SK-N-SH (cell line): ENCODE data around the gene UGT1A10. TPM values are rescaled to one million over a fixed set of nuclear protein-coding genes. Genes with fewer than 3 reads are reported as not detected.
A peak's percentile ranks its signal among the peaks of the same experiment; 100 is the strongest.
"Not testable (repeated sequence)": the region's sequence is repeated elsewhere in the genome, so short reads cannot be mapped to it uniquely, and the experiment has no call there.

Source experiments
- CTCF ChIA-PET: fragments of 300-600, 350-600 bp; formaldehyde crosslinking; extraction: SDS; loops from one replicate; lab custom pipeline; 2021; lab: Yijun Ruan, JAX
- POLR2A ChIA-PET: fragments of 350-600 bp; sonication (Branson Sonifier 250); formaldehyde crosslinking; extraction: SDS; loops from one replicate; lab custom pipeline; 2020; ENCODE audit warnings: antibody characterized with exemption, inconsistent platforms; lab: Yijun Ruan, JAX
- DNase-seq: peaks from one replicate; pipeline ENCODE4 v3.0.0; 2012
- H2AFZ ChIP-seq: fragments of 200-600 bp; sonication (generic); 2 replicates; pipeline ENCODE4 v1.8.1; 2016; ENCODE audit warnings: antibody characterized with exemption, mild to moderate bottlenecking, low read depth
- H3F3A ChIP-seq: fragments of 200-600 bp; sonication (generic); replicated peaks from 2 replicates; pipeline ENCODE3; 2016; ENCODE audit warnings: antibody characterized with exemption, mild to moderate bottlenecking; ENCODE audit not compliant: insufficient read depth
- H3K27ac ChIP-seq, 2 experiments: fragments of 200-500 bp in 1 of 2; fragments of 200-600 bp in 1 of 2; sonication (Bioruptor generic) in 1 of 2; sonication (generic), shearing (Covaris generic) in 1 of 2; 2 replicates each; pipeline versions ENCODE4 v1.5.1 to v1.6.1; 2014 to 2016; ENCODE audit warnings: low read depth in 2 of 2, inconsistent platforms in 1 of 2, low read length in 1 of 2, mild to moderate bottlenecking in 1 of 2, mixed read lengths in 1 of 2
- H3K27me3 ChIP-seq: fragments of 200-600 bp; sonication (generic), shearing (Covaris generic); 2 replicates; pipeline ENCODE4 v1.6.1; 2016; ENCODE audit warnings: mixed run types; ENCODE audit not compliant: insufficient read depth
- H3K36me3 ChIP-seq, 2 experiments: fragments of 200-500 bp in 1 of 2; fragments of 200-600 bp in 1 of 2; sonication (Bioruptor generic) in 1 of 2; sonication (generic) in 1 of 2; replicated peaks in 1 of 2; 2 replicates each; pipeline versions ENCODE3 to v1.5.1; 2014 to 2016; ENCODE audit warnings: low read length in 1 of 2, mild to moderate bottlenecking in 1 of 2; ENCODE audit not compliant: insufficient read depth in 2 of 2, control insufficient read depth in 1 of 2
- H3K4me1 ChIP-seq, 2 experiments: fragments of 200-500 bp in 1 of 2; fragments of 200-600 bp in 1 of 2; sonication (Bioruptor generic) in 1 of 2; sonication (generic), shearing (Covaris generic) in 1 of 2; 2 replicates each; pipeline versions ENCODE4 v1.5.1 to v1.6.1; 2014 to 2016; ENCODE audit warnings: low read depth in 1 of 2, low read length in 1 of 2, mixed run types in 1 of 2; ENCODE audit not compliant: insufficient read depth in 2 of 2, control insufficient read depth in 1 of 2
- H3K4me2 ChIP-seq: fragments of 200-600 bp; sonication (generic), shearing (Covaris generic); 2 replicates; pipeline ENCODE4 v1.6.1; 2017; ENCODE audit warnings: mixed run types
- H3K4me3 ChIP-seq, 2 experiments: fragments of 200-500 bp in 1 of 2; fragments of 200-600 bp in 1 of 2; sonication (Bioruptor generic) in 1 of 2; sonication (generic), shearing (Covaris generic) in 1 of 2; 2 replicates each; pipeline versions ENCODE4 v1.5.1 to v1.8.1; 2014 to 2016; ENCODE audit warnings: low read depth in 2 of 2, inconsistent platforms in 1 of 2, low read length in 1 of 2, mild to moderate bottlenecking in 1 of 2, mixed read lengths in 1 of 2, moderate library complexity in 1 of 2
- H3K79me2 ChIP-seq: fragments of 200-600 bp; sonication (generic); 2 replicates; pipeline ENCODE4 v1.8.1; 2017; ENCODE audit warnings: mild to moderate bottlenecking; ENCODE audit not compliant: insufficient read depth
- H3K9ac ChIP-seq: fragments of 200-600 bp; sonication (generic); 2 replicates; pipeline ENCODE4 v1.6.1; 2017; ENCODE audit warnings: mixed run types
- H3K9me2 ChIP-seq: fragments of 200-600 bp; sonication (generic); 2 replicates; pipeline ENCODE4 v1.6.1; 2017; ENCODE audit warnings: mixed run types
- H3K9me3 ChIP-seq: fragments of 200-600 bp; sonication (generic); 2 replicates; pipeline ENCODE4 v1.6.1; 2017; ENCODE audit warnings: mixed run types, mild to moderate bottlenecking, moderate library complexity
- H4K20me1 ChIP-seq: fragments of 200-600 bp; sonication (generic); 2 replicates; pipeline ENCODE4 v1.6.1; 2017; ENCODE audit warnings: mild to moderate bottlenecking, mixed run types; ENCODE audit not compliant: insufficient read depth
- EP300 ChIP-seq, 2 experiments: IDR thresholded peaks; 2 replicates each; pipeline versions ENCODE4 v1.4.0 to v1.6.1; 2012; ENCODE audit warnings: borderline replicate concordance in 1 of 2, low read depth in 1 of 2, low read length in 1 of 2
- EZH2phosphoT487 ChIP-seq: fragments of 200-600 bp; sonication (generic); IDR thresholded peaks from 2 replicates; pipeline ENCODE4 v1.6.1; 2017; ENCODE audit warnings: low read depth, mixed run types, mild to moderate bottlenecking, antibody characterized with exemption, moderate library complexity, borderline replicate concordance
- FOXJ3 ChIP-seq: sonication (generic); formaldehyde crosslinking; IDR thresholded peaks from 2 replicates; pipeline ENCODE4 v1.5.1; 2020; ENCODE audit warnings: mild to moderate bottlenecking, missing genetic modification reagents
- GABPA ChIP-seq: IDR thresholded peaks from 2 replicates; pipeline ENCODE4 v1.4.0; 2012; ENCODE audit warnings: low read depth, mild to moderate bottlenecking
- GATA2 ChIP-seq: sonication (generic); formaldehyde crosslinking; IDR thresholded peaks from 2 replicates; pipeline ENCODE4 v1.5.0; 2020; ENCODE audit warnings: mild to moderate bottlenecking, missing genetic modification reagents
- POLR2AphosphoS5 ChIP-seq: IDR thresholded peaks from 2 replicates; pipeline ENCODE4 v1.6.1; 2012; ENCODE audit warnings: low read depth, low read length
- RAD21 ChIP-seq: IDR thresholded peaks from 2 replicates; pipeline ENCODE4 v1.6.1; 2012; ENCODE audit warnings: mild to moderate bottlenecking, low read length
- RCOR1 ChIP-seq: fragments of 150-350 bp; IDR thresholded peaks from 2 replicates; pipeline ENCODE4 v1.6.1; 2017; ENCODE audit warnings: antibody characterized with exemption, low read length
- TCF12 ChIP-seq: IDR thresholded peaks from 2 replicates; pipeline ENCODE4 v1.4.0; 2012
- USF2 ChIP-seq: fragments of 150-350 bp; IDR thresholded peaks from 2 replicates; pipeline ENCODE4 v1.6.1; 2017; ENCODE audit warnings: antibody characterized with exemption, low read length, low read depth, borderline replicate concordance
- WGBS: methylation state at CpG from one replicate; pipeline ENCODE4 v1.1.6; 2017; ENCODE audit warnings: low lambda C conversion rate; 5-methylcytosine and 5-hydroxymethylcytosine counted together
- polyA plus RNA-seq, 3 experiments: library from polyadenylated mRNA; depleted of rRNA; stranded (reverse); fragments of >200 nt; gene quantifications; 2 replicates each; pipeline ENCODE4 v1.2.3, GENCODE V29; 2012
- TF ChIP-seq, protein P1 (sequence below): IDR thresholded peaks from 2 replicates; pipeline ENCODE4 v1.4.0; 2012; ENCODE audit warnings: low read depth
- TF ChIP-seq, protein P2 (sequence below): IDR thresholded peaks from 2 replicates; pipeline ENCODE4 v1.4.0; 2012; ENCODE audit warnings: low read depth, borderline replicate concordance

The UGT1A10 gene
- polyA plus RNA-seq, 1 of the 3 experiments (the other 2 are of a cell fraction) = not detected

DNA sequence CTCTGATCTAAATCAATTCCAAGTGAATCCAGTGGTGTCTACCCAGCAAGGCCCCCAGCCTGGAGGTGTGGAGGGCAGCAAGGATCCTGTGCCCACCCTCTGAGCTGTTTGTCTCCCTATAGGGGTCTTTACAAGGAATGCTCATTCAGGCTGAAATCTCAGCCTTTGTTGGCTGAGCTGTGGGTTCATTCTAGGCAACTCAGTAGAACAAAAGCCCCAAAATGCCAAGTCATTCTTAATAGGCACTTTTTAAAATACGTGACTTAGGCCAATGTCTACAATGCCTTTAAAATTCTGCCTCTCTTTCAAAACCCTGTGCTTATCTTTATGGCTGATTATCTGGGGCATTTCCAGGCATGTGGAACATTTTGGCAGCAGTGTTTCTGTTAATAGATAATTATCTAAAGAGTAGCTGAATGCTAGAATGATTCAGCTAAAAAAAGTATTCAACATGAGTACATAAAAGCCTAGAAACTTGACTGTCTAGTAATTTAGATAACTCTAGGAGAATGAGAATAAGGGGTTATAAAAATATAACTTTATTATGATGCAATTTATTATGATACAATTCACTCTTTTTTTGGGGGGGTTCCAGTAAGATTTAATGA, 63.9 kb downstream of the UGT1A10 start:
- no peaks in the 10 kb centered on the region for H3K9me2 ChIP-seq
- ChIA-PET POLR2A (no interaction called here), CTCF (interaction anchor here (1.0 kb wide), 1 partner anchor 11 kb away, joined by 3 read pairs; no protein-coding TSS in a partner anchor)
- H3F3A ChIP-seq = no peaks in the 10 kb centered on the region
- WGBS = 21% methylated on average over 1 of the region's 1 CpG
- no peaks in the 10 kb centered on the region for H4K20me1 ChIP-seq
- H3K9ac ChIP-seq = no peak overlapping the region
- H3K27me3 ChIP-seq = no peaks in the 10 kb centered on the region
- 0 out of 2 replicates have a peak overlapping the region, but pooled peaks have one; percentile 2 for H3K4me2 ChIP-seq
- H3K9me3 ChIP-seq = no peaks in the 10 kb centered on the region
- no peaks in the 10 kb centered on the region for H3K36me3 ChIP-seq
- DNase-seq = peak; percentile 31
- H3K4me3 ChIP-seq = no peak overlapping the region
- no peak overlapping the region for H2AFZ ChIP-seq
- H3K79me2 ChIP-seq = no peaks in the 10 kb centered on the region
- no peak for TF ChIP-seq GABPA
- TF ChIP-seq RCOR1 = peak; percentile 71; the same call in 1 of the 2 replicates
- TF ChIP-seq TCF12 = peak; percentile 20; the same call in 1 of the 2 replicates
- peak in 1 of 2 experiments; percentile 50; a peak in 1 of 4 replicates for TF ChIP-seq EP300 (IDR thresholded peaks at IDR 0.05; ENCODE audit: borderline replicate concordance in 1 of 2, low read depth in 1 of 2, low read length in 1 of 2)
- TF ChIP-seq POLR2AphosphoS5 = no peak
- TF ChIP-seq FOXJ3 (CRISPR knock-in tag) = no peak
- peak; percentile 80 for TF ChIP-seq GATA2 (CRISPR knock-in tag)
- no peak for TF ChIP-seq USF2
- TF ChIP-seq EZH2phosphoT487 = no peak
- TF ChIP-seq, protein P1, sequence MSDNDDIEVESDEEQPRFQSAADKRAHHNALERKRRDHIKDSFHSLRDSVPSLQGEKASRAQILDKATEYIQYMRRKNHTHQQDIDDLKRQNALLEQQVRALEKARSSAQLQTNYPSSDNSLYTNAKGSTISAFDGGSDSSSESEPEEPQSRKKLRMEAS = no peak
- TF ChIP-seq RAD21 = no peak
- TF ChIP-seq, protein P2, sequence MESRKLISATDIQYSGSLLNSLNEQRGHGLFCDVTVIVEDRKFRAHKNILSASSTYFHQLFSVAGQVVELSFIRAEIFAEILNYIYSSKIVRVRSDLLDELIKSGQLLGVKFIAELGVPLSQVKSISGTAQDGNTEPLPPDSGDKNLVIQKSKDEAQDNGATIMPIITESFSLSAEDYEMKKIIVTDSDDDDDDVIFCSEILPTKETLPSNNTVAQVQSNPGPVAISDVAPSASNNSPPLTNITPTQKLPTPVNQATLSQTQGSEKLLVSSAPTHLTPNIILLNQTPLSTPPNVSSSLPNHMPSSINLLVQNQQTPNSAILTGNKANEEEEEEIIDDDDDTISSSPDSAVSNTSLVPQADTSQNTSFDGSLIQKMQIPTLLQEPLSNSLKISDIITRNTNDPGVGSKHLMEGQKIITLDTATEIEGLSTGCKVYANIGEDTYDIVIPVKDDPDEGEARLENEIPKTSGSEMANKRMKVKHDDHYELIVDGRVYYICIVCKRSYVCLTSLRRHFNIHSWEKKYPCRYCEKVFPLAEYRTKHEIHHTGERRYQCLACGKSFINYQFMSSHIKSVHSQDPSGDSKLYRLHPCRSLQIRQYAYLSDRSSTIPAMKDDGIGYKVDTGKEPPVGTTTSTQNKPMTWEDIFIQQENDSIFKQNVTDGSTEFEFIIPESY = no peak
- peak overlapping the region; percentile 19 to 76; a peak in 2 of 4 replicates for H3K27ac ChIP-seq
- H3K4me1 ChIP-seq = peaks cover 0 to 3% of the 10 kb centered on the region in 2 experiments; a peak in 2 of 4 replicates

DNA sequence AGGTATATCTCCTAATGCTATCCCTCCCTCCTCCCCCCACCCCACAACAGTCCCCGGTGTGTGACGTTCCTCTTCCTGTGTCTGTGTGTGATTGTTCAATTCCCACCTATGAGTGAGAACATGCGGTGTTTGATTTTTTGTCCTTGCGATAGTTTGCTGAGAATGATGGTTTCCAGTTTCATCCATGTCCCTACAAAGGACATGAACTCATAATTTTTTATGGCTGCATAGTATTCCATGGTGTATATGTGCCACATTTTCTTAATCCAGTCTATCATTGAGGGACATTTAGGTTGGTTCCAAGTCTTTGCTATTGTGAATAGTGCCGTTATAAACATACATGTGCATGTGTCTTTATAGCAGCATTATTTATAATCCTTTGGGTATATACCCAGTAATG, 64.6 kb downstream of the UGT1A10 start:
- H3K79me2 ChIP-seq, H2AFZ ChIP-seq, H3K9me2 ChIP-seq, H3K4me1 ChIP-seq, H3K27ac ChIP-seq, H3K4me2 ChIP-seq, H3K36me3 ChIP-seq, POLR2A ChIA-PET, H3F3A ChIP-seq, H3K4me3 ChIP-seq, H4K20me1 ChIP-seq, DNase-seq, H3K27me3 ChIP-seq, H3K9ac ChIP-seq, H3K9me3 ChIP-seq: not testable (repeated sequence)
- 73% methylated on average over 5 of the region's 5 CpGs for WGBS
- CTCF ChIA-PET = interaction anchor here (1.0 kb wide), 1 partner anchor 10 kb away, joined by 3 read pairs; no protein-coding TSS in a partner anchor
